IMR-90 (cell line): ENCODE measurements around the gene C19orf25. TPM values are rescaled to one million over a fixed set of nuclear protein-coding genes. Genes with fewer than 3 reads are reported as not detected.
A peak's percentile ranks its signal among the peaks of the same experiment; 100 is the strongest.

Experiments used
- ATAC-seq: fragments of 200-7000 bp; cut with Tn5 transposase; 2 replicates; pipeline ENCODE4 v1.9.1; 2020; ENCODE audit warnings: low read depth, mild to moderate bottlenecking, moderate library complexity
- BruUV-seq: library from RNA; stranded (reverse); fragments of 400-500 nt; replicated peaks from 2 replicates; lab custom pipeline; 2021; lab: Mats Ljungman, UMichigan
- CTCF ChIA-PET: fragments of 300-600 bp; formaldehyde crosslinking; extraction: SDS; loops from one replicate; lab custom pipeline; 2021; ENCODE audit warnings: antibody characterized with exemption; lab: Yijun Ruan, JAX
- POLR2A ChIA-PET: fragments of 300-600 bp; sonication (Branson Sonifier 250); formaldehyde crosslinking; loops from one replicate; lab custom pipeline; 2022; ENCODE audit warnings: antibody characterized with exemption; ENCODE audit not compliant: unreplicated experiment; lab: Charles Lee
- DNase-seq: peaks from one replicate; pipeline ENCODE4 v3.0.0; 2013
- H2AFZ ChIP-seq: replicated peaks from 2 replicates; pipeline ENCODE3; 2013; ENCODE audit warnings: low read length, mild to moderate bottlenecking; ENCODE audit not compliant: poor library complexity
- H2AK5ac ChIP-seq: 2 replicates; pipeline ENCODE4 v1.6.1; 2013; ENCODE audit warnings: low read depth, low read length, inconsistent platforms
- H2AK9ac ChIP-seq: replicated peaks from 2 replicates; pipeline ENCODE3; 2013; ENCODE audit warnings: mild to moderate bottlenecking, low read depth, low read length, moderate library complexity; ENCODE audit not compliant: poor library complexity
- H2BK120ac ChIP-seq: 2 replicates; pipeline ENCODE4 v1.6.1; 2013; ENCODE audit warnings: low read depth, low read length, inconsistent platforms
- H2BK15ac ChIP-seq: 3 replicates; pipeline ENCODE4 v1.6.1; 2013; ENCODE audit warnings: low read depth, low read length, inconsistent platforms
- H2BK20ac ChIP-seq: 2 replicates; pipeline ENCODE4 v1.6.1; 2013; ENCODE audit warnings: low read depth, mild to moderate bottlenecking, inconsistent platforms, low read length, moderate library complexity
- H2BK5ac ChIP-seq: 2 replicates; pipeline ENCODE4 v1.6.1; 2013; ENCODE audit warnings: mild to moderate bottlenecking, low read depth, low read length, inconsistent platforms; ENCODE audit not compliant: poor library complexity, severe bottlenecking
- H3K14ac ChIP-seq: replicated peaks from 2 replicates; pipeline ENCODE4 v1.6.1; 2013; ENCODE audit warnings: low read depth, low read length, inconsistent platforms
- H3K18ac ChIP-seq: 2 replicates; pipeline ENCODE4 v1.6.1; 2013; ENCODE audit warnings: low read depth, low read length, control low read depth
- H3K23ac ChIP-seq: 2 replicates; pipeline ENCODE4 v1.6.1; 2013; ENCODE audit warnings: low read depth, low read length, inconsistent platforms
- H3K27ac ChIP-seq: 2 replicates; pipeline ENCODE4 v1.5.1; 2013; ENCODE audit warnings: mild to moderate bottlenecking, control low read depth, low read length; ENCODE audit not compliant: insufficient read depth
- H3K27me3 ChIP-seq: 2 replicates; pipeline ENCODE4 v1.6.1; 2013; ENCODE audit warnings: low read length; ENCODE audit not compliant: control insufficient read depth, insufficient read depth
- H3K36me3 ChIP-seq: 2 replicates; pipeline ENCODE4 v1.6.1; 2013; ENCODE audit warnings: low read length, mixed read lengths; ENCODE audit not compliant: control insufficient read depth, insufficient read depth
- H3K4ac ChIP-seq: 2 replicates; pipeline ENCODE4 v1.6.1; 2013; ENCODE audit warnings: low read depth, low read length, inconsistent platforms
- H3K4me1 ChIP-seq: 2 replicates; pipeline ENCODE4 v1.6.1; 2013; ENCODE audit warnings: low read length, mixed read lengths; ENCODE audit not compliant: control insufficient read depth, insufficient read depth
- H3K4me2 ChIP-seq: 2 replicates; pipeline ENCODE4 v1.6.1; 2013; ENCODE audit warnings: low read depth, mild to moderate bottlenecking, control low read depth, low read length, moderate library complexity
- H3K4me3 ChIP-seq: 2 replicates; pipeline ENCODE4 v1.5.1; 2013; ENCODE audit warnings: low read depth, mild to moderate bottlenecking, control low read depth, low read length, moderate library complexity; ENCODE audit not compliant: insufficient read depth
- H3K56ac ChIP-seq: 2 replicates; pipeline ENCODE4 v1.6.1; 2013; ENCODE audit warnings: low read length, inconsistent platforms; ENCODE audit not compliant: insufficient read depth; ENCODE audit errors: extremely low read depth
- H3K79me1 ChIP-seq, 2 experiments: 2 replicates each; pipeline ENCODE4 v1.6.1; 2013; ENCODE audit warnings: low read length in 2 of 2, inconsistent platforms in 1 of 2, low read depth in 1 of 2
- H3K9ac ChIP-seq: 2 replicates; pipeline ENCODE4 v1.6.1; 2013; ENCODE audit warnings: low read depth, low read length, control low read depth
- H3K9me1 ChIP-seq: 2 replicates; pipeline ENCODE4 v1.6.1; 2013; ENCODE audit warnings: low read length, inconsistent platforms; ENCODE audit not compliant: insufficient read depth
- H3K9me3 ChIP-seq: 2 replicates; pipeline ENCODE4 v1.6.1; 2013; ENCODE audit warnings: low read length; ENCODE audit not compliant: control insufficient read depth, insufficient read depth
- H4K20me1 ChIP-seq: 2 replicates; pipeline ENCODE4 v1.6.1; 2013; ENCODE audit warnings: low read length, inconsistent platforms; ENCODE audit not compliant: insufficient read depth
- H4K5ac ChIP-seq: 2 replicates; pipeline ENCODE4 v1.6.1; 2013; ENCODE audit warnings: mild to moderate bottlenecking, low read depth, low read length, control low read depth
- H4K8ac ChIP-seq, 2 experiments: 2 replicates each; pipeline ENCODE4 v1.6.1; 2013; ENCODE audit warnings: low read depth in 2 of 2, low read length in 2 of 2, control low read depth in 1 of 2, inconsistent platforms in 1 of 2
- H4K91ac ChIP-seq: 2 replicates; pipeline ENCODE4 v1.6.1; 2013; ENCODE audit warnings: low read depth, low read length, inconsistent platforms; ENCODE audit not compliant: insufficient read depth
- BHLHE40 ChIP-seq: fragments of 150-350 bp; IDR thresholded peaks from 2 replicates; pipeline ENCODE4 v1.6.1; 2016; ENCODE audit warnings: mild to moderate bottlenecking, low read depth, low read length
- CHD1 ChIP-seq: IDR thresholded peaks from 2 replicates; pipeline ENCODE4 v1.6.1; 2012; ENCODE audit warnings: low read depth, low read length, improper control_type of control experiment
- FOS ChIP-seq: fragments of 150-350 bp; IDR thresholded peaks from 2 replicates; pipeline ENCODE4 v1.6.1; 2016; ENCODE audit warnings: low read depth, low read length
- MAFK ChIP-seq: IDR thresholded peaks from 2 replicates; pipeline ENCODE4 v1.6.1; 2012; ENCODE audit warnings: low read depth, low read length, improper control_type of control experiment
- MAZ ChIP-seq: IDR thresholded peaks from 2 replicates; pipeline ENCODE4 v1.6.1; 2012; ENCODE audit warnings: low read depth, mild to moderate bottlenecking, low read length, improper control_type of control experiment, moderate library complexity, borderline replicate concordance
- MXI1 ChIP-seq: IDR thresholded peaks from 2 replicates; pipeline ENCODE4 v1.6.1; 2012; ENCODE audit warnings: low read depth, mild to moderate bottlenecking, low read length, moderate library complexity, borderline replicate concordance
- NFE2L2 ChIP-seq: fragments of 150-350 bp; IDR thresholded peaks from 2 replicates; pipeline ENCODE4 v1.6.1; 2016; ENCODE audit warnings: low read depth, mild to moderate bottlenecking, low read length
- RCOR1 ChIP-seq: IDR thresholded peaks from 2 replicates; pipeline ENCODE4 v1.6.1; 2012; ENCODE audit warnings: mild to moderate bottlenecking, low read length, improper control_type of control experiment; ENCODE audit not compliant: insufficient replicate concordance
- RFX5 ChIP-seq: IDR thresholded peaks from 2 replicates; pipeline ENCODE4 v1.8.0; 2012; ENCODE audit warnings: low read depth, mild to moderate bottlenecking, low read length, moderate library complexity
- SMC3 ChIP-seq: fragments of 150-350 bp; IDR thresholded peaks from 2 replicates; pipeline ENCODE4 v1.6.1; 2016; ENCODE audit warnings: low read depth, mild to moderate bottlenecking, antibody characterized with exemption, low read length, moderate library complexity
- WGBS, 2 experiments: methylation state at CpG; one replicate each; pipeline versions ENCODE4 v1.1.5 to v1.1.7; 2013; ENCODE audit warnings: missing lambda C conversion rate in 2 of 2; ENCODE audit not compliant: insufficient read length in 1 of 2; ENCODE audit errors: extremely low coverage in 2 of 2; 5-methylcytosine and 5-hydroxymethylcytosine counted together
- dilution Hi-C: fragments of 300-500 bp; cut with HindIII; formaldehyde crosslinking; loops from one replicate; pipeline ENCODE4 v1.14.3; 2018; ENCODE audit warnings: low sequenced_read_pairs; ENCODE audit not compliant: unreplicated experiment
- in situ Hi-C: fragments of 300-500 bp; cut with MboI; formaldehyde crosslinking; loops from 3 replicates; pipeline ENCODE4 v1.14.3; 2019; ENCODE audit warnings: low sequenced_read_pairs, inconsistent platforms, mixed read lengths
- intact Hi-C: fragments of 100-400 bp; cut with micrococcal nuclease; formaldehyde crosslinking; loops from 2 replicates; pipeline ENCODE4 v1.10.0; 2022
- polyA plus RNA-seq, 3 experiments: library from polyadenylated mRNA; depleted of rRNA; stranded (reverse); fragments of >200 nt; gene quantifications; 2 replicates each; pipeline ENCODE4 v1.2.3, GENCODE V29; 2012; ENCODE audit warnings: low replicate concordance in 1 of 3
- total RNA-seq: library from RNA; depleted of rRNA; stranded (reverse); fragments of >200 nt; gene quantifications from 2 replicates; pipeline ENCODE4 v1.2.3, GENCODE V29; 2012
- TF ChIP-seq, protein P1 (sequence below): fragments of 150-350 bp; IDR thresholded peaks from 2 replicates; pipeline ENCODE4 v1.6.1; 2016; ENCODE audit warnings: low read depth, mild to moderate bottlenecking, low read length, moderate library complexity, borderline replicate concordance
- TF ChIP-seq, protein P2 (sequence below): fragments of 150-350 bp; IDR thresholded peaks from 2 replicates; pipeline ENCODE4 v1.6.1; 2017; ENCODE audit warnings: mild to moderate bottlenecking, antibody characterized with exemption, low read length, low read depth
- TF ChIP-seq, protein P3 (sequence below): conservative IDR thresholded peaks from 2 replicates; pipeline ENCODE4 v1.5.1; 2012; ENCODE audit warnings: mild to moderate bottlenecking, low read depth, low read length, improper control_type of control experiment

Gene C19orf25
- total and polyA plus RNA-seq, 2 of the 4 experiments (the other 2 are of a cell fraction) = 10.4 to 34.9 TPM

DNA sequence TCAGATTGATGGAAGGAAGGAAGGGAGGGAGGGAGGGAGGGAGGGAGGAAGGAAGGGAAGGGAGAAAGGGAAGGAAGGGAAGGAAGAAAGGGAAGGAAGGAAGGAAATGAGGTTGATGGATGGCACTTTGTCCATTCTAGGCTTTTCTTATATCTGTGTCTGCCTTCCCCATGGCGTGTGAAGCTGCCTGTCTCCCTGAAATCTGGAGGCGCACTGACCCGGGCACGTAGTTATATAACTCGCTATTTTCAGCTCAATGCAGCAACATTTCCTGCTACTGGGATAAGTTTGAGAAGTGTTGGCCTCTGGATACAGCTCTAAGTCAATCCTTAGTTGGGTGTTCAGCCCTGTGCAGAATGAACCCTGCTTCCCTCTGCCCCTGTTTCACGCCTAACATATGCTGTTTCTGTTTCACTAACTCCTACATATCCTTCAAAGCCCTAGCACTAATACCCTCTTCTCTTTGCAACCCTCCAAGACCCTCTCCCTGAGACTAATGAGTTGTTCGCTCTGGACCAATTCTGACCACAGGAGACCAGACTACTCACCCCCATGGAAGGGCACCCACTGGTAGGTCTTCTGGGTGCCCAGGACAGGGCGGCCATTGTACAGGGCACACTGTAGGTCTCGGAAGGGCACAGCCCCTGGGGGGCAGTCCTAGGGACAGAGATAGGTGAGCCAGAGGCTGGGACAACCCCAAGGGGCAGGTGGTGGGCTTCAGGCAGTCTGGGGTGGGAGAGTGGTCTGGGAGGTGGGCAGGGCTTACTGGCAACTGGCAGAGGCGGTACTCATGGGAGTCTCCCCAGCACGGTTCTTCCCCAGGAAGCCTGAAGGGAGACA lies 30.8 kb upstream of the C19orf25 start:
- WGBS, 2 experiments = 67% methylated on average over 3 of the region's 11 CpGs; no CpG with 5 or more reads in 1 of the 2 experiments
- H2AK9ac ChIP-seq = peak overlapping the region; percentile 63
- H2AK5ac ChIP-seq = no peak overlapping the region
- TF ChIP-seq, protein P1, sequence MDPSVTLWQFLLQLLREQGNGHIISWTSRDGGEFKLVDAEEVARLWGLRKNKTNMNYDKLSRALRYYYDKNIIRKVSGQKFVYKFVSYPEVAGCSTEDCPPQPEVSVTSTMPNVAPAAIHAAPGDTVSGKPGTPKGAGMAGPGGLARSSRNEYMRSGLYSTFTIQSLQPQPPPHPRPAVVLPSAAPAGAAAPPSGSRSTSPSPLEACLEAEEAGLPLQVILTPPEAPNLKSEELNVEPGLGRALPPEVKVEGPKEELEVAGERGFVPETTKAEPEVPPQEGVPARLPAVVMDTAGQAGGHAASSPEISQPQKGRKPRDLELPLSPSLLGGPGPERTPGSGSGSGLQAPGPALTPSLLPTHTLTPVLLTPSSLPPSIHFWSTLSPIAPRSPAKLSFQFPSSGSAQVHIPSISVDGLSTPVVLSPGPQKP = no peak
- TF ChIP-seq SMC3 = no peak
- TF ChIP-seq MAZ = no peak
- TF ChIP-seq BHLHE40 = no peak
- TF ChIP-seq, protein P2, sequence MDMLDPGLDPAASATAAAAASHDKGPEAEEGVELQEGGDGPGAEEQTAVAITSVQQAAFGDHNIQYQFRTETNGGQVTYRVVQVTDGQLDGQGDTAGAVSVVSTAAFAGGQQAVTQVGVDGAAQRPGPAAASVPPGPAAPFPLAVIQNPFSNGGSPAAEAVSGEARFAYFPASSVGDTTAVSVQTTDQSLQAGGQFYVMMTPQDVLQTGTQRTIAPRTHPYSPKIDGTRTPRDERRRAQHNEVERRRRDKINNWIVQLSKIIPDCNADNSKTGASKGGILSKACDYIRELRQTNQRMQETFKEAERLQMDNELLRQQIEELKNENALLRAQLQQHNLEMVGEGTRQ = no peak
- TF ChIP-seq RFX5 = no peak
- no peak for TF ChIP-seq MAFK
- no peak for TF ChIP-seq MXI1
- TF ChIP-seq CHD1 = no peak
- no peak for TF ChIP-seq RCOR1
- TF ChIP-seq FOS = no peak
- TF ChIP-seq, protein P3, sequence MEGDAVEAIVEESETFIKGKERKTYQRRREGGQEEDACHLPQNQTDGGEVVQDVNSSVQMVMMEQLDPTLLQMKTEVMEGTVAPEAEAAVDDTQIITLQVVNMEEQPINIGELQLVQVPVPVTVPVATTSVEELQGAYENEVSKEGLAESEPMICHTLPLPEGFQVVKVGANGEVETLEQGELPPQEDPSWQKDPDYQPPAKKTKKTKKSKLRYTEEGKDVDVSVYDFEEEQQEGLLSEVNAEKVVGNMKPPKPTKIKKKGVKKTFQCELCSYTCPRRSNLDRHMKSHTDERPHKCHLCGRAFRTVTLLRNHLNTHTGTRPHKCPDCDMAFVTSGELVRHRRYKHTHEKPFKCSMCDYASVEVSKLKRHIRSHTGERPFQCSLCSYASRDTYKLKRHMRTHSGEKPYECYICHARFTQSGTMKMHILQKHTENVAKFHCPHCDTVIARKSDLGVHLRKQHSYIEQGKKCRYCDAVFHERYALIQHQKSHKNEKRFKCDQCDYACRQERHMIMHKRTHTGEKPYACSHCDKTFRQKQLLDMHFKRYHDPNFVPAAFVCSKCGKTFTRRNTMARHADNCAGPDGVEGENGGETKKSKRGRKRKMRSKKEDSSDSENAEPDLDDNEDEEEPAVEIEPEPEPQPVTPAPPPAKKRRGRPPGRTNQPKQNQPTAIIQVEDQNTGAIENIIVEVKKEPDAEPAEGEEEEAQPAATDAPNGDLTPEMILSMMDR = no peak
- no peak for TF ChIP-seq NFE2L2
- in situ Hi-C loops = no loop called here
- H4K91ac ChIP-seq = no peak overlapping the region
- no peak overlapping the region for H3K9ac ChIP-seq
- no peak overlapping the region for H3K56ac ChIP-seq
- dilution Hi-C loops = no loop called here
- H2BK20ac ChIP-seq = no peak overlapping the region
- peaks cover 6% of the 10 kb centered on the region; the same call in 1 of the 2 replicates for H4K20me1 ChIP-seq
- peaks cover 4 to 15% of the 10 kb centered on the region in 2 experiments; a peak in 1 of 4 replicates for H3K79me1 ChIP-seq
- no peak overlapping the region for H2AFZ ChIP-seq
- H2BK15ac ChIP-seq = no peak overlapping the region
- no peak overlapping the region for H3K4ac ChIP-seq
- H3K36me3 ChIP-seq = peaks cover 13% of the 10 kb centered on the region
- intact Hi-C loops = no loop called here
- H3K14ac ChIP-seq = no peak overlapping the region
- H3K18ac ChIP-seq = no peak overlapping the region
- H3K9me1 ChIP-seq = no peaks in the 10 kb centered on the region; the same call in 1 of the 2 replicates
- ChIA-PET CTCF (no interaction called here), POLR2A (no interaction called here)
- ATAC-seq = no peak
- H2BK5ac ChIP-seq = no peak overlapping the region
- H3K9me3 ChIP-seq = no peaks in the 10 kb centered on the region
- H3K27ac ChIP-seq = no peak overlapping the region
- no peak overlapping the region for H4K8ac ChIP-seq
- no peak overlapping the region for H3K4me2 ChIP-seq
- no peak overlapping the region for H4K5ac ChIP-seq
- peaks cover 6% of the 10 kb centered on the region for H3K4me1 ChIP-seq
- H3K27me3 ChIP-seq = no peaks in the 10 kb centered on the region
- H3K4me3 ChIP-seq = no peak overlapping the region
- H2BK120ac ChIP-seq = no peak overlapping the region
- no peak overlapping the region for H3K23ac ChIP-seq
- DNase-seq = no peak
- BruUV-seq = no TSS peak
